Pancreas (tissue), 10 donors: ENCODE results near the gene PTPRD. TPM values are rescaled to one million over a fixed set of nuclear protein-coding genes. Genes with fewer than 3 reads are reported as not detected.

ENCODE experiments used
- ATAC-seq, 4 donors: fragments of 200-7000 bp; cut with Tn5 transposase; one replicate each; pipeline versions ENCODE4 v1.8.0 to v1.9.1; 2020; ENCODE audit warnings: mild to moderate bottlenecking in 4 of 4, moderate library complexity in 4 of 4
- DNase-seq, 6 donors: peaks; one replicate each; pipeline ENCODE4 v3.0.0-alpha.2; 2020
- FAIRE-seq: peaks from 2 replicates; lab custom pipeline; 2012; peaks lifted over from hg19 to GRCh38; lab: Jason Lieb, UNC
- H3K27ac ChIP-seq, 4 donors: fragments of 200-600 bp; sonication (generic); 1 replicate in 3 of 4; 2 replicates in 1 of 4; pipeline versions ENCODE4 v1.5.0 to v1.8.0; 2020
- H3K27me3 ChIP-seq, 4 donors: fragments of 200-600 bp; one replicate each; pipeline ENCODE4 v1.8.0; 2021
- H3K36me3 ChIP-seq, 3 donors: fragments of 200-600 bp; sonication (generic) in 1 of 3; one replicate each; pipeline versions ENCODE4 v1.5.0 to v1.8.0; 2020 to 2021
- H3K4me1 ChIP-seq, 3 donors: fragments of 200-600 bp; one replicate each; pipeline ENCODE4 v1.8.0; 2021
- H3K4me3 ChIP-seq, 4 donors: fragments of 200-600 bp; sonication (generic) in 2 of 4; one replicate each; pipeline versions ENCODE4 v1.5.0 to v1.8.0; 2020 to 2021
- H3K9me3 ChIP-seq, 4 donors: fragments of 200-600 bp; one replicate each; pipeline ENCODE4 v1.8.0; 2021
- WGBS, 2 donors: extraction: QIAGEN DNeasy Blood & Tissue Kit; methylation state at CpG; one replicate each; pipeline ENCODE4 v1.1.7; 2013; 5-methylcytosine and 5-hydroxymethylcytosine counted together
- intact Hi-C, 3 donors: fragments of 100-400 bp; cut with DNase I; formaldehyde crosslinking; loops; one replicate each; pipeline versions ENCODE4 v1.11.1 to v1.14.2; 2022
- polyA plus RNA-seq, 2 donors: library from polyadenylated mRNA; stranded (reverse); fragments of 200-250 nt; gene quantifications; one replicate each; pipeline ENCODE4 v1.2.3, GENCODE V29; 2013
- total RNA-seq, 6 donors: library from RNA; stranded (reverse); fragmentation: NEBNext Ultra II Directional in 4 of 6; extraction: Animal tissue kit (Norgen Biotek cat#: 25700) in 4 of 6; gene quantifications; one replicate each; pipeline versions ENCODE4 v1.2.1 to v1.2.4, GENCODE V29; 2021 to 2023
- TF ChIP-seq, protein P1 (sequence below), 4 donors: fragments of 200-600 bp; sonication (generic) in 3 of 4; IDR thresholded peaks; one replicate each; pipeline versions ENCODE4 v1.5.0 to v1.8.0; 2021; ENCODE audit warnings: antibody characterized with exemption in 4 of 4
- donor health status: healthy with polysubstance abuse.
- donor health status: DM: no; HTN: no; CAD: no; lungs with moderate emphysema.
- donor health status: DM: no; HTN: no; CAD: no.
- donor health status: control.
- donor health status: control.
- donor health status: Bipolar disorder and iron deficiency.
- donor health status: DM: yes; HTN: yes; CAD: no.
- donor health status: DM: no; HTN: no; CAD: no.
- donor health status: DM: no; HTN: no; CAD: no.
- donor health status: DM: yes; HTN: yes; CAD: no.

Gene PTPRD
- total and polyA plus RNA-seq, 8 donors, result 2.1 to 21.7 (median 5.1) TPM

DNA sequence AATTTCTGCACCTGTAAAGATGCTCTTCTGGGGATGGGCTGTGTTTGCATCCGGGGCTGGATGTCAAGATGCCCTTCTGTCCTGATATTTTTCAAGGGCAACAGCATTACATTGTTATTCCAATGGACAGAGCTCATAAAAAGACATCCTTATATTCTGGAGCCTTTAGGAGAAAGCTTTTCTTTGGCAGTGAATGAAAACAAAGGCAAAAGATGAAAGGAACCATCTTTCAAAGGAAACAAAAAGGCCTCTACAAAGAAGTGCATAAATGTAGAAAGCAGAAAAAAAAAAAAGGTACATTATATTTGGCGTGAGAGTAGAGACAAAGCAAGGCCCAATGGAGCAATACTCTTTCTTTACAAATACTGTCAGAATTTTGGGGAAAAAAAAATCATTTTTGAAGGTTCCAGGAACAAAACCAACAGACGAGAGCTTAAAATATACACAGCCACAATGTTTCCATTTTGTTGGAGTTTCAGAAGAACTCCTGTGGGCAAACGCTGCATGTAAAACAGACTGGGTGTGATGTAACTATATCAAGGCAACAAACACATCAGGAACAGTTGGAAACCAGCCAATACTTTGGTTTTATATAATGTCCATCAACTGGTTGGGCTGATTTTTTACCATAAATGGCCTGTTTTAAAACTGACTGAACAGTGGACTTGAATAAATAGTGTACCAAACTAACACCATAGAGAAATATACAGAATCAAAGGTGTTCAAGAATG lies 1927.7 kb downstream of the PTPRD start:
- H3K36me3 ChIP-seq, result no peaks in the 10 kb centered on the region
- ATAC-seq, result no peak
- no peaks in the 10 kb centered on the region for H3K27me3 ChIP-seq
- WGBS, 2 donors, result 64 to 76% methylated on average over 4 of the region's 4 CpGs
- intact Hi-C loops, result no loop called here
- DNase-seq, result no peak
- no peak for FAIRE-seq
- H3K4me1 ChIP-seq, result no peaks in the 10 kb centered on the region
- TF ChIP-seq, protein P1, sequence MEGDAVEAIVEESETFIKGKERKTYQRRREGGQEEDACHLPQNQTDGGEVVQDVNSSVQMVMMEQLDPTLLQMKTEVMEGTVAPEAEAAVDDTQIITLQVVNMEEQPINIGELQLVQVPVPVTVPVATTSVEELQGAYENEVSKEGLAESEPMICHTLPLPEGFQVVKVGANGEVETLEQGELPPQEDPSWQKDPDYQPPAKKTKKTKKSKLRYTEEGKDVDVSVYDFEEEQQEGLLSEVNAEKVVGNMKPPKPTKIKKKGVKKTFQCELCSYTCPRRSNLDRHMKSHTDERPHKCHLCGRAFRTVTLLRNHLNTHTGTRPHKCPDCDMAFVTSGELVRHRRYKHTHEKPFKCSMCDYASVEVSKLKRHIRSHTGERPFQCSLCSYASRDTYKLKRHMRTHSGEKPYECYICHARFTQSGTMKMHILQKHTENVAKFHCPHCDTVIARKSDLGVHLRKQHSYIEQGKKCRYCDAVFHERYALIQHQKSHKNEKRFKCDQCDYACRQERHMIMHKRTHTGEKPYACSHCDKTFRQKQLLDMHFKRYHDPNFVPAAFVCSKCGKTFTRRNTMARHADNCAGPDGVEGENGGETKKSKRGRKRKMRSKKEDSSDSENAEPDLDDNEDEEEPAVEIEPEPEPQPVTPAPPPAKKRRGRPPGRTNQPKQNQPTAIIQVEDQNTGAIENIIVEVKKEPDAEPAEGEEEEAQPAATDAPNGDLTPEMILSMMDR (IDR thresholded peaks at IDR 0.05), result no peak
- H3K4me3 ChIP-seq, result no peak overlapping the region
- no peaks in the 10 kb centered on the region for H3K9me3 ChIP-seq
- H3K27ac ChIP-seq, result no peak overlapping the region

GRCh38 chr9:8683496-8683895 lies 1929.3 kb downstream of the PTPRD start:
- DNase-seq, result no peak
- intact Hi-C loops, result no loop called here
- TF ChIP-seq, protein P1 (IDR thresholded peaks at IDR 0.05), result no peak
- no peak for FAIRE-seq
- 69 to 83% methylated on average over 7 of the region's 7 CpGs for WGBS, 2 donors
- no peaks in the 10 kb centered on the region for H3K9me3 ChIP-seq
- no peaks in the 10 kb centered on the region for H3K4me1 ChIP-seq
- no peak overlapping the region for H3K27ac ChIP-seq
- no peak for ATAC-seq
- H3K27me3 ChIP-seq, result no peaks in the 10 kb centered on the region
- H3K4me3 ChIP-seq, result no peak overlapping the region
- no peaks in the 10 kb centered on the region for H3K36me3 ChIP-seq

GRCh38 chr9:8680658-8681057 lies 1932.1 kb downstream of the PTPRD start:
- FAIRE-seq, result no peak
- H3K9me3 ChIP-seq, result no peaks in the 10 kb centered on the region
- no peaks in the 10 kb centered on the region for H3K36me3 ChIP-seq
- TF ChIP-seq, protein P1 (IDR thresholded peaks at IDR 0.05), result no peak
- WGBS, 2 donors, result 44 to 48% methylated on average over 2 of the region's 2 CpGs
- intact Hi-C loops, result no loop called here
- no peaks in the 10 kb centered on the region for H3K27me3 ChIP-seq
- DNase-seq, result no peak
- ATAC-seq, result no peak
- H3K4me1 ChIP-seq, result no peaks in the 10 kb centered on the region
- no peak overlapping the region for H3K27ac ChIP-seq
- H3K4me3 ChIP-seq, result no peak overlapping the region

DNA sequence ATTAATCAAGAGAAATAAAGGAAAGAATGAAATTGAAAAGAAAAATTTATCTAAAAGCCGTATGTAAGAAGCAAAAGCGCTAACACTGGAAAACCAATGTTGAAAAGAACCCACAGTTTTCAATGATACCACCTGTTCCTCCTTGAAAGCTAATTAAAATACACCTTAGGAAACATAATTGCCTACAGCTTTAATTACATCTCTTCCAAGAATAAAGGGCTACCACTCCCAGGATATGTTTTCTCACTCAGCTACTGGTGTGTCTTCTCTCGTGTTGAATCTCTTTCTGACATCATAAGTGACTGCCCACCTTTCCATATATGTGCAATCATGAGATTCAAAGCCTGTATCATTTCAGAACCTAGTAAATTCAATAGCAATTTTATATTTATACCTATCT lies 1932.6 kb downstream of the PTPRD start:
- TF ChIP-seq, protein P1 (IDR thresholded peaks at IDR 0.05), result no peak
- 81 to 88% methylated on average over 3 of the region's 3 CpGs for WGBS, 2 donors
- Histone ChIP-seq H3K27me3 (no peaks in the 10 kb centered on the region), H3K4me1 (no peaks in the 10 kb centered on the region), H3K36me3 (no peaks in the 10 kb centered on the region), H3K27ac (no peak overlapping the region), H3K4me3 (no peak overlapping the region), H3K9me3 (no peaks in the 10 kb centered on the region)
- no peak for FAIRE-seq
- no peak for DNase-seq
- ATAC-seq, result no peak
- intact Hi-C loops, result no loop called here

GRCh38 chr9:8679371-8679822 lies 1933.4 kb downstream of the PTPRD start:
- DNase-seq (no peak), ATAC-seq (no peak), FAIRE-seq (no peak)
- H3K4me1 ChIP-seq, result no peaks in the 10 kb centered on the region
- intact Hi-C loops, result no loop called here
- no peaks in the 10 kb centered on the region for H3K27me3 ChIP-seq
- H3K27ac ChIP-seq, result no peak overlapping the region
- no peak overlapping the region for H3K4me3 ChIP-seq
- no peaks in the 10 kb centered on the region for H3K36me3 ChIP-seq
- 73 to 86% methylated on average over 2 of the region's 2 CpGs for WGBS, 2 donors
- H3K9me3 ChIP-seq, result no peaks in the 10 kb centered on the region
- TF ChIP-seq, protein P1 (IDR thresholded peaks at IDR 0.05), result no peak
